Fibroblast of lung (primary cell): ENCODE results near the gene PCLAF. TPM values are rescaled to one million over a fixed set of nuclear protein-coding genes. Genes with fewer than 3 reads are reported as not detected.
"Not testable (repeated sequence)": the region's sequence is repeated elsewhere in the genome, so short reads cannot be mapped to it uniquely, and the experiment has no call there.

Experiments used
- DNase-seq, 2 donors: peaks; one replicate each; pipeline versions ENCODE4 v3.0.0 to v3.0.0-alpha.2; 2010; ENCODE audit warnings: low read depth in 2 of 2
- H2AFZ ChIP-seq: 2 replicates; pipeline ENCODE4 v1.5.1; 2012; ENCODE audit warnings: low read length, control low read depth, inconsistent platforms
- H3K27ac ChIP-seq: 2 replicates; pipeline ENCODE4 v1.5.1; 2011; ENCODE audit warnings: low read length, control low read depth; ENCODE audit not compliant: insufficient read depth
- H3K27me3 ChIP-seq: 2 replicates; pipeline ENCODE4 v1.5.1; 2011; ENCODE audit warnings: mild to moderate bottlenecking, low read length; ENCODE audit not compliant: control insufficient read depth, insufficient read depth
- H3K36me3 ChIP-seq: 2 replicates; pipeline ENCODE4 v1.5.1; 2011; ENCODE audit warnings: low read length; ENCODE audit not compliant: control insufficient read depth, insufficient read depth
- H3K4me1 ChIP-seq: 2 replicates; pipeline ENCODE4 v1.5.1; 2011; ENCODE audit warnings: low read length; ENCODE audit not compliant: control insufficient read depth, insufficient read depth; ENCODE audit errors: extremely low read depth
- H3K4me2 ChIP-seq: 2 replicates; pipeline ENCODE4 v1.5.1; 2011; ENCODE audit warnings: low read length, control low read depth; ENCODE audit not compliant: insufficient read depth; ENCODE audit errors: extremely low read depth
- H3K4me3 ChIP-seq, 4 experiments: fragments of 200-600 bp in 1 of 4; sonication (generic) in 1 of 4; replicated peaks in 1 of 4; 2 replicates each; pipeline ENCODE4 v1.5.1; 2011 to 2016; ENCODE audit warnings: low read length in 4 of 4, low read depth in 3 of 4, mild to moderate bottlenecking in 3 of 4, control low read depth in 2 of 4, inconsistent platforms in 1 of 4, mixed read lengths in 1 of 4; ENCODE audit not compliant: insufficient read depth in 1 of 4; ENCODE audit errors: control extremely low read depth in 1 of 4
- H3K79me2 ChIP-seq: 2 replicates; pipeline ENCODE4 v1.5.1; 2012; ENCODE audit warnings: mild to moderate bottlenecking, low read length, inconsistent platforms; ENCODE audit not compliant: control insufficient read depth, insufficient read depth
- H3K9ac ChIP-seq: 2 replicates; pipeline ENCODE4 v1.5.1; 2011; ENCODE audit warnings: mild to moderate bottlenecking, low read length, control low read depth; ENCODE audit not compliant: insufficient read depth
- H3K9me3 ChIP-seq: 2 replicates; pipeline ENCODE4 v1.5.1; 2012; ENCODE audit warnings: low read depth, low read length; ENCODE audit not compliant: control insufficient read depth, insufficient read depth
- H4K20me1 ChIP-seq: 2 replicates; pipeline ENCODE4 v1.5.1; 2011; ENCODE audit warnings: low read length; ENCODE audit not compliant: control insufficient read depth, insufficient read depth; ENCODE audit errors: extremely low read depth
- CTCF ChIP-seq, 2 donors: IDR thresholded peaks in 1 of 2; conservative IDR thresholded peaks in 1 of 2; 1 replicate in 1 of 2; 2 replicates in 1 of 2; pipeline ENCODE4 v1.5.1; 2011 to 2012; ENCODE audit warnings: low read length in 2 of 2, control low read depth in 1 of 2, inconsistent platforms in 1 of 2, low read depth in 1 of 2, mild to moderate bottlenecking in 1 of 2
- EZH2 ChIP-seq: IDR thresholded peaks from 2 replicates; pipeline ENCODE4 v1.5.1; 2012; ENCODE audit warnings: low read length, control low read depth, mild to moderate bottlenecking; ENCODE audit errors: missing control alignments
- polyA plus RNA-seq, 2 donors: library from polyadenylated mRNA; depleted of rRNA in 1 of 2; stranded (reverse) in 1 of 2; unstranded in 1 of 2; fragments of >200 nt; gene quantifications; 2 replicates each; pipeline ENCODE4 v1.2.1, GENCODE V29; 2011 to 2012; ENCODE audit warnings: missing spikeins in 1 of 2
- total RNA-seq: library from RNA; depleted of rRNA; stranded (reverse); fragments of >200 nt; gene quantifications from 2 replicates; pipeline ENCODE4 v1.2.1, GENCODE V29; 2014

Gene PCLAF
- total and polyA plus RNA-seq, 2 donors (not counting 1 experiment from before 2014, with no cell fraction given): 53.2 to 70.6 TPM

DNA sequence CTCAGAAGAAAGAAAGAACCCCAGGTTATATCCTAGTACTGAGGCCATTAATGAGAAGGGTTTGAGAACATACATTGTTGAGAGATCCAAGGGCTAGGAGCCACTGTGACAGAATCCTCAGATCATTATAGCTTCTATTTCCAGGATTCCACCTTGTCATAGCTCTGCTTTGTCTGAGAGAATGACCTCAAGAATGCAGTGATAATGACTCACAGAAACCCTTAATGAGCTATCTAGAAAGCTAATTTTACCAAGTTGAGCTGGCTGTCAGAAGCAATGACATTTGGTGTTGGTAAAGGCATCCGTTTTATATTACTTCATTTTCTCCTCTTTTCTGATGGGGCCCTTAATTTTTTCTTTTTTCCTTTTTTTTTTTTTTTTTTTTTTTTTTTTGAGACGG, 17.3 kb upstream of the PCLAF start:
- H3K79me2 ChIP-seq: no peaks in the 10 kb centered on the region
- no peaks in the 10 kb centered on the region for H3K4me1 ChIP-seq
- H3K9ac ChIP-seq: no peak overlapping the region
- no peak overlapping the region for H3K27ac ChIP-seq
- peaks cover 6% of the 10 kb centered on the region for H3K36me3 ChIP-seq
- no peaks in the 10 kb centered on the region for H3K9me3 ChIP-seq
- DNase-seq: peak in 1 of 2 donors; percentile 53
- H4K20me1 ChIP-seq: no peaks in the 10 kb centered on the region
- TF ChIP-seq EZH2 (no peak), CTCF (conservative IDR thresholded peaks at IDR 0.05 in 1 of 2, IDR thresholded peaks at IDR 0.05 in 1 of 2; ENCODE audit: low read depth in 1 of 2, low read length in 2 of 2) (no peak)
- no peaks in the 10 kb centered on the region for H3K27me3 ChIP-seq
- H2AFZ ChIP-seq: no peak overlapping the region
- H3K4me2 ChIP-seq: no peak overlapping the region
- H3K4me3 ChIP-seq: no peak overlapping the region

DNA sequence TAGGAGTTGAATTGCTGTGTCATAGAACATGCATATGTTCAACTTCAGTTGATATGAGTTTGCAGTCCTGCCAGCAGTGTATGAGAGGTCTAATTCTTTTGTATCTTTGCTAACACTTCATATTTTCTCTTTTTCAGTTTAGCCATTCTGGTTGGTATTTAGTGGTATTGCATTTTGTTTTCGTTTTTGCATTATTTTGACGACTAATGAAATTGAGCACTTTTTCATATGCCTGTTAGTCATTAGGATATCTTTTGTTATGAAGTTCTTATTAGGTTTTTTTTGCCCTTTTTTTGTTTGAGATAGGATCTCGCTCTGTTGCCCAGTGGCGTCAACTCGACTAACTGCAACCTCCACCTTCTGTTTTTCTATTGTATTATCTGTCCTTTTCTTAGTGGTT, 15.5 kb upstream of the PCLAF start:
- H3K79me2 ChIP-seq: peaks cover 2% of the 10 kb centered on the region
- no peaks in the 10 kb centered on the region for H4K20me1 ChIP-seq
- no peak overlapping the region for H2AFZ ChIP-seq
- TF ChIP-seq EZH2 (no peak), CTCF (conservative IDR thresholded peaks at IDR 0.05 in 1 of 2, IDR thresholded peaks at IDR 0.05 in 1 of 2; ENCODE audit: low read depth in 1 of 2, low read length in 2 of 2) (no peak)
- H3K4me1 ChIP-seq: no peaks in the 10 kb centered on the region
- H3K27me3 ChIP-seq: no peaks in the 10 kb centered on the region
- no peak overlapping the region for H3K9ac ChIP-seq
- H3K4me3 ChIP-seq: no peak overlapping the region
- no peak for DNase-seq
- H3K4me2 ChIP-seq: no peak overlapping the region
- H3K9me3 ChIP-seq: no peaks in the 10 kb centered on the region
- no peak overlapping the region for H3K27ac ChIP-seq
- peaks cover 6% of the 10 kb centered on the region for H3K36me3 ChIP-seq

DNA sequence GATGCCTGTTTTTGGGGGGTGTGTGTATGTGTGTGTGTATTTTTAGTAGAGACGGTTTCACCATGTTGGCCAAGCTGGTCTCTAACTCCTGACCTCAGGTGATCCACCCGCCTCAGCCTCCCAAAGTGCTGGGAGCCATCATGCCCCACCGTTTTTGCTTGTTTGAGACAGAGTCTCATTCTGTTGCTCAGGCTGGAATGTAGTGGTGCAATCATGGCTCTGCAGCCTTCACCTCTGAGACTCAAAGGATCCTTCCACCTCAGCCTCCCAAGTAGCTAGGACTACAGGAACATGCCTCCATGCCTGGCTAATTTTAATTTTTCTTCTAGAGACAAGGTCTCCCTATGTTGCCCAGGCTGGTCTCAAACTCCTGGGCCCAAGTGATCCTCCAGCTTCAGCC, 11.2 kb upstream of the PCLAF start:
- H3K79me2 ChIP-seq: peaks cover 24% of the 10 kb centered on the region
- not testable (repeated sequence) for H3K9me3 ChIP-seq, H3K4me1 ChIP-seq, H3K4me2 ChIP-seq, H3K27me3 ChIP-seq, H3K4me3 ChIP-seq, H4K20me1 ChIP-seq, DNase-seq, H2AFZ ChIP-seq, H3K27ac ChIP-seq, H3K9ac ChIP-seq, H3K36me3 ChIP-seq
